H9 (cell line): ENCODE measurements around the gene TTLL13. TPM values are rescaled to one million over a fixed set of nuclear protein-coding genes. Genes with fewer than 3 reads are reported as not detected.
A peak's percentile ranks its signal among the peaks of the same experiment; 100 is the strongest.

ENCODE experiments used
- DNase-seq: peaks from one replicate; pipeline ENCODE4 v3.0.0-alpha.2; 2017
- H2AFZ ChIP-seq: one replicate; pipeline ENCODE4 v1.6.1; 2013; ENCODE audit warnings: mild to moderate bottlenecking, low read length, control low read depth, moderate library complexity
- H2AK5ac ChIP-seq: 2 replicates; pipeline ENCODE4 v1.6.1; 2013; ENCODE audit warnings: low read length, control low read depth, mixed read lengths; ENCODE audit not compliant: insufficient read length
- H2BK120ac ChIP-seq: one replicate; pipeline ENCODE4 v1.6.1; 2013; ENCODE audit warnings: low read depth, mild to moderate bottlenecking, low read length, control low read depth, inconsistent platforms; ENCODE audit not compliant: poor library complexity, severe bottlenecking
- H2BK12ac ChIP-seq: 2 replicates; pipeline ENCODE4 v1.6.1; 2013; ENCODE audit warnings: low read length, control low read depth, mixed read lengths, low read depth; ENCODE audit not compliant: insufficient read length
- H2BK15ac ChIP-seq: 2 replicates; pipeline ENCODE4 v1.6.1; 2013; ENCODE audit warnings: low read depth, low read length, control low read depth
- H2BK20ac ChIP-seq: one replicate; pipeline ENCODE4 v1.6.1; 2013; ENCODE audit warnings: low read depth, mild to moderate bottlenecking, low read length, control low read depth, inconsistent platforms; ENCODE audit not compliant: poor library complexity, severe bottlenecking
- H2BK5ac ChIP-seq: 2 replicates; pipeline ENCODE4 v1.6.1; 2013; ENCODE audit warnings: low read length, control low read depth, mixed read lengths; ENCODE audit not compliant: insufficient read length
- H3K14ac ChIP-seq: 2 replicates; pipeline ENCODE4 v1.6.1; 2013; ENCODE audit warnings: low read length, control low read depth; ENCODE audit not compliant: insufficient read depth
- H3K18ac ChIP-seq: 2 replicates; pipeline ENCODE4 v1.6.1; 2013; ENCODE audit warnings: low read depth, mild to moderate bottlenecking, mixed read lengths, low read length, control low read depth; ENCODE audit not compliant: insufficient read length
- H3K23ac ChIP-seq: 2 replicates; pipeline ENCODE4 v1.6.1; 2013; ENCODE audit warnings: low read length, control low read depth, mixed read lengths, low read depth; ENCODE audit not compliant: insufficient read length
- H3K23me2 ChIP-seq: 2 replicates; pipeline ENCODE4 v1.6.1; 2013; ENCODE audit warnings: low read depth, mild to moderate bottlenecking, mixed read lengths, low read length, control low read depth; ENCODE audit not compliant: insufficient read length, poor library complexity, severe bottlenecking
- H3K27ac ChIP-seq: 2 replicates; pipeline ENCODE4 v1.5.1; 2013; ENCODE audit warnings: low read length, control low read depth, mixed read lengths, low read depth; ENCODE audit not compliant: insufficient read length
- H3K27me3 ChIP-seq: 2 replicates; pipeline ENCODE4 v1.6.1; 2013; ENCODE audit warnings: low read length, control low read depth, inconsistent platforms; ENCODE audit not compliant: insufficient read depth
- H3K4ac ChIP-seq: 2 replicates; pipeline ENCODE4 v1.6.1; 2013; ENCODE audit warnings: low read depth, mild to moderate bottlenecking, control low read depth, inconsistent platforms, low read length, moderate library complexity
- H3K4me1 ChIP-seq: 2 replicates; pipeline ENCODE4 v1.6.1; 2013; ENCODE audit warnings: low read length, control low read depth, inconsistent platforms; ENCODE audit not compliant: insufficient read depth
- H3K4me2 ChIP-seq: 2 replicates; pipeline ENCODE4 v1.6.1; 2013; ENCODE audit warnings: low read length, control low read depth, mixed read lengths; ENCODE audit not compliant: insufficient read length, insufficient read depth
- H3K56ac ChIP-seq: 2 replicates; pipeline ENCODE4 v1.6.1; 2013; ENCODE audit warnings: low read depth, mild to moderate bottlenecking, mixed read lengths, low read length, control low read depth; ENCODE audit not compliant: insufficient read length
- H3K79me1 ChIP-seq: 2 replicates; pipeline ENCODE4 v1.6.1; 2013; ENCODE audit warnings: low read depth, mild to moderate bottlenecking, moderate library complexity, low read length, control low read depth, inconsistent platforms; ENCODE audit not compliant: insufficient read depth, poor library complexity, severe bottlenecking
- H3K79me2 ChIP-seq: 2 replicates; pipeline ENCODE4 v1.6.1; 2013; ENCODE audit warnings: low read length, control low read depth, inconsistent platforms; ENCODE audit not compliant: insufficient read depth
- H3K9ac ChIP-seq: 2 replicates; pipeline ENCODE4 v1.6.1; 2013; ENCODE audit warnings: low read length, control low read depth, mixed read lengths; ENCODE audit not compliant: insufficient read length; ENCODE audit errors: extremely low read depth
- H3K9me3 ChIP-seq: one replicate; pipeline ENCODE4 v1.6.1; 2013; ENCODE audit warnings: low read depth, low read length, inconsistent platforms; ENCODE audit not compliant: control insufficient read depth
- H3T11ph ChIP-seq: one replicate; pipeline ENCODE4 v1.6.1; 2013; ENCODE audit warnings: mild to moderate bottlenecking, low read length, control low read depth, inconsistent platforms
- H4K20me1 ChIP-seq: one replicate; pipeline ENCODE4 v1.6.1; 2013; ENCODE audit not compliant: control insufficient read depth, insufficient read length, insufficient read depth
- H4K5ac ChIP-seq: 2 replicates; pipeline ENCODE4 v1.6.1; 2013; ENCODE audit warnings: low read depth, mild to moderate bottlenecking, mixed read lengths, low read length, control low read depth; ENCODE audit not compliant: insufficient read length
- H4K8ac ChIP-seq: replicated peaks from 2 replicates; pipeline ENCODE4 v1.6.1; 2013; ENCODE audit warnings: low read length, control low read depth, mixed read lengths, low read depth; ENCODE audit not compliant: insufficient read length
- H4K91ac ChIP-seq: 2 replicates; pipeline ENCODE4 v1.6.1; 2013; ENCODE audit warnings: low read depth, mild to moderate bottlenecking, moderate library complexity, mixed read lengths, low read length, control low read depth; ENCODE audit not compliant: insufficient read length
- H3K27ac Mint-ChIP-seq, 3 experiments: 2 replicates in 2 of 3; 3 replicates in 1 of 3; pipeline ENCODE4 v1.8.0; 2020 to 2021; ENCODE audit warnings: mixed read lengths in 3 of 3, mild to moderate bottlenecking in 1 of 3, moderate library complexity in 1 of 3
- H3K27me3 Mint-ChIP-seq: 2 replicates; pipeline ENCODE4 v1.8.0; 2021; ENCODE audit warnings: low read depth, mild to moderate bottlenecking, moderate library complexity, mixed read lengths
- H3K36me3 Mint-ChIP-seq, 3 experiments: 2 replicates in 2 of 3; 3 replicates in 1 of 3; pipeline ENCODE4 v1.8.0; 2020 to 2021; ENCODE audit warnings: low read depth in 3 of 3, mixed read lengths in 3 of 3; ENCODE audit not compliant: insufficient read depth in 1 of 3
- H3K4me1 Mint-ChIP-seq, 2 experiments: 2 replicates each; pipeline ENCODE4 v1.8.0; 2020; ENCODE audit warnings: mixed read lengths in 2 of 2
- H3K4me3 Mint-ChIP-seq, 2 experiments: 2 replicates in 1 of 2; 3 replicates in 1 of 2; pipeline ENCODE4 v1.8.0; 2020 to 2021; ENCODE audit warnings: mild to moderate bottlenecking in 2 of 2, mixed read lengths in 2 of 2, moderate library complexity in 1 of 2
- H3K9me3 Mint-ChIP-seq, 2 experiments: 2 replicates in 1 of 2; 3 replicates in 1 of 2; pipeline ENCODE4 v1.8.0; 2020; ENCODE audit warnings: mild to moderate bottlenecking in 2 of 2, mixed read lengths in 2 of 2, moderate library complexity in 1 of 2
- CTCF ChIP-seq: fragments of 200-600 bp; sonication (generic); conservative IDR thresholded peaks from 3 replicates; pipeline ENCODE4 v1.8.0; 2021; ENCODE audit warnings: antibody characterized with exemption, mild to moderate bottlenecking
- WGBS: extraction: QIAGEN DNeasy Blood & Tissue Kit; methylation state at CpG from one replicate; pipeline ENCODE4 v1.1.7; 2013; ENCODE audit warnings: missing lambda C conversion rate, low lambda C conversion rate, mixed read lengths; ENCODE audit not compliant: insufficient read length; ENCODE audit errors: extremely low coverage; 5-methylcytosine and 5-hydroxymethylcytosine counted together
- total RNA-seq: library from RNA; stranded (reverse); gene quantifications from 2 replicates; pipeline ENCODE4 v1.2.1, GENCODE V29; 2021

The TTLL13 gene
- total RNA-seq, 1 experiment from 2014 or later = not detected

- Histone ChIP-seq H4K20me1 (no peaks in the 10 kb centered on the region), H4K91ac (no peak overlapping the region), H3K23ac (no peak overlapping the region), H3K79me1 (no peaks in the 10 kb centered on the region), H2AFZ (no peak overlapping the region), H3K9ac (no peak overlapping the region), H3K18ac (no peak overlapping the region), H2BK120ac (no peak overlapping the region), H3K4me2 (no peak overlapping the region), H3K4me1 (no peaks in the 10 kb centered on the region; the same call in 1 of the 2 replicates), H3K23me2 (peaks cover 12% of the 10 kb centered on the region), H2BK5ac (no peak overlapping the region), H2AK5ac (no peak overlapping the region), H2BK15ac (no peak overlapping the region), H4K5ac (no peak overlapping the region), H4K8ac (no peak overlapping the region), H3K27ac (no peak overlapping the region), H3K14ac (no peak overlapping the region), H3K9me3 (no peaks in the 10 kb centered on the region), H3K56ac (no peak overlapping the region), H3T11ph (no peak overlapping the region), H3K4ac (no peak overlapping the region), H2BK12ac (no peak overlapping the region), H3K27me3 (no peaks in the 10 kb centered on the region), H2BK20ac (no peak overlapping the region), H3K79me2 (no peaks in the 10 kb centered on the region)
- Mint-ChIP-seq H3K36me3 (peaks cover 15 to 41% (median 34%) of the 10 kb centered on the region in 3 experiments), H3K27me3 (peaks cover 1% of the 10 kb centered on the region; the same call in 1 of the 2 replicates), H3K27ac (0 out of 7 replicates have a peak overlapping the region, but pooled peaks of 1 of the 3 experiments have one; percentile 66), H3K4me1 (peaks cover 15 to 16% of the 10 kb centered on the region in 2 experiments), H3K4me3 (peak overlapping the region; percentile 13 to 25; a peak in 1 of 5 replicates), H3K9me3 (no peaks in the 10 kb centered on the region)
- TF ChIP-seq CTCF = no peak
- DNase-seq = no peak
- no CpG with 5 or more reads among the region's 27 CpGs for WGBS
Measured at GRCh38 chr15:90231028-90232017, 18.0 kb upstream of the TTLL13 start.
